Thyroid gland (tissue), 4 donors: ENCODE measurements around the gene FXYD7.

Source experiments
- POLR2A ChIP-seq, 2 donors: fragments of 450-650 bp; IDR thresholded peaks; one replicate each; pipeline ENCODE4 v1.6.1; 2017; ENCODE audit warnings: antibody characterized with exemption in 2 of 2, mild to moderate bottlenecking in 2 of 2, moderate library complexity in 1 of 2
- TF ChIP-seq, protein P1 (sequence below), 6 experiments: fragments of 200-600 bp in 3 of 6; fragments of 450-650 bp in 3 of 6; sonication (generic) in 3 of 6; IDR thresholded peaks; one replicate each; pipeline ENCODE4 v1.5.1; 2016 to 2019; ENCODE audit warnings: antibody characterized with exemption in 6 of 6, mild to moderate bottlenecking in 2 of 6, inconsistent platforms in 1 of 6, moderate library complexity in 1 of 6

- TF ChIP-seq, protein P1, sequence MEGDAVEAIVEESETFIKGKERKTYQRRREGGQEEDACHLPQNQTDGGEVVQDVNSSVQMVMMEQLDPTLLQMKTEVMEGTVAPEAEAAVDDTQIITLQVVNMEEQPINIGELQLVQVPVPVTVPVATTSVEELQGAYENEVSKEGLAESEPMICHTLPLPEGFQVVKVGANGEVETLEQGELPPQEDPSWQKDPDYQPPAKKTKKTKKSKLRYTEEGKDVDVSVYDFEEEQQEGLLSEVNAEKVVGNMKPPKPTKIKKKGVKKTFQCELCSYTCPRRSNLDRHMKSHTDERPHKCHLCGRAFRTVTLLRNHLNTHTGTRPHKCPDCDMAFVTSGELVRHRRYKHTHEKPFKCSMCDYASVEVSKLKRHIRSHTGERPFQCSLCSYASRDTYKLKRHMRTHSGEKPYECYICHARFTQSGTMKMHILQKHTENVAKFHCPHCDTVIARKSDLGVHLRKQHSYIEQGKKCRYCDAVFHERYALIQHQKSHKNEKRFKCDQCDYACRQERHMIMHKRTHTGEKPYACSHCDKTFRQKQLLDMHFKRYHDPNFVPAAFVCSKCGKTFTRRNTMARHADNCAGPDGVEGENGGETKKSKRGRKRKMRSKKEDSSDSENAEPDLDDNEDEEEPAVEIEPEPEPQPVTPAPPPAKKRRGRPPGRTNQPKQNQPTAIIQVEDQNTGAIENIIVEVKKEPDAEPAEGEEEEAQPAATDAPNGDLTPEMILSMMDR (IDR thresholded peaks at IDR 0.05) = no peak
- no peak for TF ChIP-seq POLR2A (IDR thresholded peaks at IDR 0.05)
Measured at GRCh38 chr19:35117799-35118198, 25.3 kb upstream of the FXYD7 start.
